Central memory CD4-positive, alpha-beta T cell (primary cell): ENCODE results near the gene SDK2.

Experiments
- DNase-seq: peaks from one replicate; pipeline ENCODE4 v3.0.0; 2022

Gene SDK2

GRCh38 chr17:73584049-73584448 lies 60.2 kb downstream of the SDK2 start:
- DNase-seq: no peak

- no peak for DNase-seq
These were observed 61.4 kb downstream of the SDK2 start for GRCh38 chr17:73582821-73583220.

GRCh38 chr17:73582359-73582758 lies 61.9 kb downstream of the SDK2 start:
- no peak for DNase-seq

GRCh38 chr17:73581379-73581778 lies 62.9 kb downstream of the SDK2 start:
- no peak for DNase-seq

GRCh38 chr17:73580073-73580710 lies 64.1 kb downstream of the SDK2 start:
- no peak for DNase-seq

GRCh38 chr17:73576556-73577098 lies 67.6 kb downstream of the SDK2 start:
- DNase-seq: no peak

- no peak for DNase-seq
These were observed 68.6 kb downstream of the SDK2 start for GRCh38 chr17:73575470-73576221.

- no peak for DNase-seq
These were observed 72.6 kb downstream of the SDK2 start for GRCh38 chr17:73571511-73572130.

- DNase-seq: no peak
These were observed 74.4 kb downstream of the SDK2 start for GRCh38 chr17:73569762-73570319.

- no peak for DNase-seq
These were observed 75.3 kb downstream of the SDK2 start for GRCh38 chr17:73568934-73569333.

GRCh38 chr17:73566905-73567782 lies 77.1 kb downstream of the SDK2 start:
- DNase-seq: peak; percentile 6

- DNase-seq: no peak
These were observed 79.4 kb downstream of the SDK2 start for GRCh38 chr17:73564843-73565242.

- no peak for DNase-seq
These were observed 81.3 kb downstream of the SDK2 start for GRCh38 chr17:73562896-73563295.

GRCh38 chr17:73561111-73561510 lies 83.1 kb downstream of the SDK2 start:
- no peak for DNase-seq

- no peak for DNase-seq
These were observed 83.6 kb downstream of the SDK2 start for GRCh38 chr17:73560661-73561060.

GRCh38 chr17:73559532-73559931 lies 84.7 kb downstream of the SDK2 start:
- no peak for DNase-seq

- DNase-seq: no peak
These were observed 88.9 kb downstream of the SDK2 start for GRCh38 chr17:73555199-73555960.

- no peak for DNase-seq
These were observed 89.7 kb downstream of the SDK2 start for GRCh38 chr17:73554498-73554897.

- no peak for DNase-seq
These were observed 90.9 kb downstream of the SDK2 start for GRCh38 chr17:73553311-73553710.

- no peak for DNase-seq
These were observed 91.8 kb downstream of the SDK2 start for GRCh38 chr17:73552300-73553048.

- DNase-seq: no peak
These were observed 92.5 kb downstream of the SDK2 start for GRCh38 chr17:73551759-73552158.
